Measurements from ENCODE around the gene ZNF532.
"Not testable (repeated sequence)": the region's sequence is repeated elsewhere in the genome, so short reads cannot be mapped to it uniquely, and the experiment has no call there.

The ZNF532 gene

GRCh38 chr18:58822944-58823343 lies 41.7 kb upstream of the ZNF532 start:
- H3K4me3 ChIP-seq (ENCODE audit: low read length): no peak overlapping the region
- no peaks in the 10 kb centered on the region for H3K9me3 ChIP-seq (ENCODE audit: insufficient read depth, low read length)
- H3K4me1 ChIP-seq (ENCODE audit: low read length): peaks cover 14% of the 10 kb centered on the region
- H3K4me2 ChIP-seq (ENCODE audit: low read length): no peak overlapping the region
- H3K79me2 ChIP-seq (ENCODE audit: low read length): no peaks in the 10 kb centered on the region
- no peak overlapping the region for H3K27ac ChIP-seq (ENCODE audit: low read length)
- H3K9ac ChIP-seq (ENCODE audit: low read length): no peak overlapping the region
- no peaks in the 10 kb centered on the region for H3K27me3 ChIP-seq (ENCODE audit: low read depth, low read length)
- H3K36me3 ChIP-seq (replicated peaks; ENCODE audit: low read depth, low read length): no peaks in the 10 kb centered on the region
- TF ChIP-seq, protein P1, sequence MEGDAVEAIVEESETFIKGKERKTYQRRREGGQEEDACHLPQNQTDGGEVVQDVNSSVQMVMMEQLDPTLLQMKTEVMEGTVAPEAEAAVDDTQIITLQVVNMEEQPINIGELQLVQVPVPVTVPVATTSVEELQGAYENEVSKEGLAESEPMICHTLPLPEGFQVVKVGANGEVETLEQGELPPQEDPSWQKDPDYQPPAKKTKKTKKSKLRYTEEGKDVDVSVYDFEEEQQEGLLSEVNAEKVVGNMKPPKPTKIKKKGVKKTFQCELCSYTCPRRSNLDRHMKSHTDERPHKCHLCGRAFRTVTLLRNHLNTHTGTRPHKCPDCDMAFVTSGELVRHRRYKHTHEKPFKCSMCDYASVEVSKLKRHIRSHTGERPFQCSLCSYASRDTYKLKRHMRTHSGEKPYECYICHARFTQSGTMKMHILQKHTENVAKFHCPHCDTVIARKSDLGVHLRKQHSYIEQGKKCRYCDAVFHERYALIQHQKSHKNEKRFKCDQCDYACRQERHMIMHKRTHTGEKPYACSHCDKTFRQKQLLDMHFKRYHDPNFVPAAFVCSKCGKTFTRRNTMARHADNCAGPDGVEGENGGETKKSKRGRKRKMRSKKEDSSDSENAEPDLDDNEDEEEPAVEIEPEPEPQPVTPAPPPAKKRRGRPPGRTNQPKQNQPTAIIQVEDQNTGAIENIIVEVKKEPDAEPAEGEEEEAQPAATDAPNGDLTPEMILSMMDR (IDR thresholded peaks at IDR 0.05; ENCODE audit: low read depth, low read length): no peak
- TF ChIP-seq EZH2phosphoT487 (IDR thresholded peaks at IDR 0.05; ENCODE audit: low read depth): no peak
- no peaks in the 10 kb centered on the region for H4K20me1 ChIP-seq (ENCODE audit: insufficient read depth, low read length)
- H2AFZ ChIP-seq (ENCODE audit: low read depth, low read length): no peak overlapping the region

DNA sequence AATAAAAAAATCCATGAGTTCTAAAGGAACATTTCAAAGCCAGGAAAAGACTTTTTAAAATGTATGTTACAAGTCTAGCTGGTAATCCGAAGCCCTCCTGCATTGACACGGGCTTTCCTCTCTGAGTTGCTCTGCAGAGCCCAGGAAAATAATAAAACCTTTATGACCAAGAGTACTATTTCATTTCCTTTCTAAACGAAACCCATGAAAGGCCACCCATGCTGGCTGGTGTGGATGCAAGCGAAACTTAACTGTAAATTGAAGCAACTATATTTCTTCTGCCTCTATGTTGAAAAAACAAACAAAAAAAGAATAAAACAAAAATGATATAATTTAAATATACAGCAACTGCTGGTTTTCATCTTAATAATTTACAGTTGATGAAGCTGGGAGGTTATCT lies 41.3 kb upstream of the ZNF532 start:
- H3K36me3 ChIP-seq (replicated peaks; ENCODE audit: low read depth, low read length): no peaks in the 10 kb centered on the region
- H3K79me2 ChIP-seq (ENCODE audit: low read length): no peaks in the 10 kb centered on the region
- H3K9ac ChIP-seq (ENCODE audit: low read length): no peak overlapping the region
- TF ChIP-seq EZH2phosphoT487 (IDR thresholded peaks at IDR 0.05; ENCODE audit: low read depth): no peak
- H4K20me1 ChIP-seq (ENCODE audit: insufficient read depth, low read length): no peaks in the 10 kb centered on the region
- no peaks in the 10 kb centered on the region for H3K27me3 ChIP-seq (ENCODE audit: low read depth, low read length)
- H3K4me2 ChIP-seq (ENCODE audit: low read length): no peak overlapping the region
- H3K27ac ChIP-seq (ENCODE audit: low read length): no peak overlapping the region
- H3K4me3 ChIP-seq (ENCODE audit: low read length): no peak overlapping the region
- no peaks in the 10 kb centered on the region for H3K9me3 ChIP-seq (ENCODE audit: insufficient read depth, low read length)
- no peak overlapping the region for H2AFZ ChIP-seq (ENCODE audit: low read depth, low read length)
- H3K4me1 ChIP-seq (ENCODE audit: low read length): peaks cover 14% of the 10 kb centered on the region

- H4K20me1 ChIP-seq (ENCODE audit: insufficient read depth, low read length); H2AFZ ChIP-seq (ENCODE audit: low read depth, low read length); H3K36me3 ChIP-seq (replicated peaks; ENCODE audit: low read depth, low read length); H3K4me3 ChIP-seq (ENCODE audit: low read length); H3K9ac ChIP-seq (ENCODE audit: low read length); H3K27ac ChIP-seq (ENCODE audit: low read length); H3K27me3 ChIP-seq (ENCODE audit: low read depth, low read length); H3K4me1 ChIP-seq (ENCODE audit: low read length); H3K9me3 ChIP-seq (ENCODE audit: insufficient read depth, low read length); H3K4me2 ChIP-seq (ENCODE audit: low read length); H3K79me2 ChIP-seq (ENCODE audit: low read length): not testable (repeated sequence)
These were observed 37.8 kb upstream of the ZNF532 start for GRCh38 chr18:58826926-58827325.

- Histone ChIP-seq H3K9ac (ENCODE audit: low read length) (no peak overlapping the region), H3K4me3 (ENCODE audit: low read length) (no peak overlapping the region), H2AFZ (ENCODE audit: low read depth, low read length) (no peak overlapping the region), H3K4me2 (ENCODE audit: low read length) (no peak overlapping the region), H3K27ac (ENCODE audit: low read length) (no peak overlapping the region), H3K9me3 (ENCODE audit: insufficient read depth, low read length) (no peaks in the 10 kb centered on the region), H3K4me1 (ENCODE audit: low read length) (peaks cover 8% of the 10 kb centered on the region), H3K79me2 (ENCODE audit: low read length) (no peaks in the 10 kb centered on the region), H3K27me3 (ENCODE audit: low read depth, low read length) (no peaks in the 10 kb centered on the region), H4K20me1 (ENCODE audit: insufficient read depth, low read length) (no peaks in the 10 kb centered on the region), H3K36me3 (replicated peaks; ENCODE audit: low read depth, low read length) (no peaks in the 10 kb centered on the region)
- TF ChIP-seq, protein P1 (IDR thresholded peaks at IDR 0.05; ENCODE audit: low read depth, low read length): no peak
These were observed 37.2 kb upstream of the ZNF532 start for GRCh38 chr18:58827428-58827827.

- no peak for TF ChIP-seq EZH2phosphoT487 (IDR thresholded peaks at IDR 0.05; ENCODE audit: low read depth)
- TF ChIP-seq, protein P1 (IDR thresholded peaks at IDR 0.05; ENCODE audit: low read depth, low read length): no peak
- Histone ChIP-seq H3K27ac (ENCODE audit: low read length) (no peak overlapping the region), H2AFZ (ENCODE audit: low read depth, low read length) (no peak overlapping the region), H3K4me3 (ENCODE audit: low read length) (no peak overlapping the region), H3K79me2 (ENCODE audit: low read length) (no peaks in the 10 kb centered on the region), H3K4me1 (ENCODE audit: low read length) (peaks cover 8% of the 10 kb centered on the region), H3K9me3 (ENCODE audit: insufficient read depth, low read length) (no peaks in the 10 kb centered on the region), H4K20me1 (ENCODE audit: insufficient read depth, low read length) (no peaks in the 10 kb centered on the region), H3K36me3 (replicated peaks; ENCODE audit: low read depth, low read length) (no peaks in the 10 kb centered on the region), H3K27me3 (ENCODE audit: low read depth, low read length) (no peaks in the 10 kb centered on the region), H3K9ac (ENCODE audit: low read length) (no peak overlapping the region), H3K4me2 (ENCODE audit: low read length) (no peak overlapping the region)
These were observed 36.8 kb upstream of the ZNF532 start for GRCh38 chr18:58827886-58828285.

Measured in OCI-LY3 (cell line).